ENCODE data around the gene EHMT1.

Gene EHMT1

GRCh38 chr9:137739371-137740309 is 120.8 kb downstream of the EHMT1 start:
- Histone ChIP-seq H3K27ac (no peak overlapping the region), H3K36me3 (replicated peaks) (peaks cover 8% of the 10 kb centered on the region), H3K4me3 (ENCODE audit: low read depth, low read length) (no peak overlapping the region), H3K27me3 (replicated peaks) (no peaks in the 10 kb centered on the region)
- no peak for TF ChIP-seq CTCF (IDR thresholded peaks at IDR 0.05; ENCODE audit: low read depth, low read length, missing control alignments)
- DNase-seq = no peak
- in situ Hi-C loops (cut with HindIII; ENCODE audit: low pct_ligation_motif_present, low sequenced_read_pairs) = no loop called here

GRCh38 chr9:137740312-137740711 is 121.5 kb downstream of the EHMT1 start:
- no peaks in the 10 kb centered on the region for H3K27me3 ChIP-seq (replicated peaks)
- DNase-seq = peak; percentile 67
- no peak overlapping the region for H3K4me3 ChIP-seq (ENCODE audit: low read depth, low read length)
- in situ Hi-C loops (cut with HindIII; ENCODE audit: low pct_ligation_motif_present, low sequenced_read_pairs) = no loop called here
- peak; percentile 41 for TF ChIP-seq CTCF (IDR thresholded peaks at IDR 0.05; ENCODE audit: low read depth, low read length, missing control alignments)
- no peak overlapping the region for H3K27ac ChIP-seq
- peaks cover 13% of the 10 kb centered on the region for H3K36me3 ChIP-seq (replicated peaks)

GRCh38 chr9:137741330-137741729 is 122.5 kb downstream of the EHMT1 start:
- no peak overlapping the region for H3K27ac ChIP-seq
- no peak for DNase-seq
- H3K36me3 ChIP-seq (replicated peaks) = peaks cover 15% of the 10 kb centered on the region
- TF ChIP-seq CTCF (IDR thresholded peaks at IDR 0.05; ENCODE audit: low read depth, low read length, missing control alignments) = no peak
- no peaks in the 10 kb centered on the region for H3K27me3 ChIP-seq (replicated peaks)
- in situ Hi-C loops (cut with HindIII; ENCODE audit: low pct_ligation_motif_present, low sequenced_read_pairs) = no loop called here
- no peak overlapping the region for H3K4me3 ChIP-seq (ENCODE audit: low read depth, low read length)

- H3K27me3 ChIP-seq (replicated peaks) = no peaks in the 10 kb centered on the region
- no peak overlapping the region for H3K27ac ChIP-seq
- H3K36me3 ChIP-seq (replicated peaks) = peaks cover 15% of the 10 kb centered on the region
- DNase-seq = peak; percentile 16
- TF ChIP-seq CTCF (IDR thresholded peaks at IDR 0.05; ENCODE audit: low read depth, low read length, missing control alignments) = no peak
- in situ Hi-C loops (cut with HindIII; ENCODE audit: low pct_ligation_motif_present, low sequenced_read_pairs) = no loop called here
- no peak overlapping the region for H3K4me3 ChIP-seq (ENCODE audit: low read depth, low read length)
Measured at GRCh38 chr9:137742698-137743097, 123.9 kb downstream of the EHMT1 start.

GRCh38 chr9:137743695-137744094 is 124.9 kb downstream of the EHMT1 start:
- no peak for DNase-seq
- in situ Hi-C loops (cut with HindIII; ENCODE audit: low pct_ligation_motif_present, low sequenced_read_pairs) = no loop called here
- no peak for TF ChIP-seq CTCF (IDR thresholded peaks at IDR 0.05; ENCODE audit: low read depth, low read length, missing control alignments)
- Histone ChIP-seq H3K27ac (no peak overlapping the region), H3K27me3 (replicated peaks) (no peaks in the 10 kb centered on the region), H3K4me3 (ENCODE audit: low read depth, low read length) (no peak overlapping the region), H3K36me3 (replicated peaks) (peaks cover 15% of the 10 kb centered on the region)

Data from brain microvascular endothelial cell (primary cell).